Measurements from ENCODE around the gene DNPEP. TPM values are rescaled to one million over a fixed set of nuclear protein-coding genes. Genes with fewer than 3 reads are reported as not detected.
A peak's percentile ranks its signal among the peaks of the same experiment; 100 is the strongest.

Gene DNPEP
- polyA plus RNA-seq, 1 experiment, result 134 TPM

- CTCF ChIA-PET, result interaction anchor here (0.8 to 2.3 kb wide), 4 partner anchors 10 to 36 kb away, joined by 3 to 8 read pairs (median 4); no protein-coding TSS in a partner anchor
These were observed 31.3 kb upstream of the DNPEP start for GRCh38 chr2:219419012-219419324.

GRCh38 chr2:219418155-219419011 lies 30.7 kb upstream of the DNPEP start, which contains the start of gene DES:
DES (plus strand) TSS chr2:219418377; CDS start chr2:219418463, 86 bp downstream.
- Histone ChIP-seq H3K27me3 (ENCODE audit: control insufficient read depth, insufficient read depth, low read length) (no peaks in the 10 kb centered on the region), H3K36me3 (ENCODE audit: control insufficient read depth, insufficient read depth, low read length) (no peaks in the 10 kb centered on the region), H3K4me3 (ENCODE audit: low read depth, low read length) (no peak within 1 kb of the TSS)
- DNase-seq (ENCODE audit: low read depth), result no peak
- ChIA-PET CTCF (interaction anchor here (0.9 to 2.6 kb wide), 4 partner anchors 11 to 35 kb away, joined by 4 to 8 read pairs (median 5); no protein-coding TSS in a partner anchor), POLR2A (interaction anchor here (0.5 to 0.6 kb wide), 2 partner anchors 108 to 165 kb away, joined by 3 to 4 read pairs; partner anchors contain the start of gene TUBA4A)
- TF ChIP-seq CTCF (IDR thresholded peaks at IDR 0.05; ENCODE audit: insufficient read depth, low read depth, low read length), result peak; percentile 7; the same call in 1 of the 2 replicates

More at GRCh38 chr2:219419012-219419324, 31.3 kb upstream of the DNPEP start:
- Histone ChIP-seq H3K36me3 (ENCODE audit: control insufficient read depth, insufficient read depth, low read length) (no peaks in the 10 kb centered on the region), H3K4me3 (ENCODE audit: low read depth, low read length) (no peak overlapping the region), H3K27me3 (ENCODE audit: control insufficient read depth, insufficient read depth, low read length) (no peaks in the 10 kb centered on the region)
- TF ChIP-seq CTCF (IDR thresholded peaks at IDR 0.05; ENCODE audit: insufficient read depth, low read depth, low read length), result no peak
- DNase-seq (ENCODE audit: low read depth), result no peak
- POLR2A ChIA-PET, result no interaction called here

- H3K4me3 ChIP-seq (ENCODE audit: low read depth, low read length), result no peak overlapping the region
- no peaks in the 10 kb centered on the region for H3K27me3 ChIP-seq (ENCODE audit: control insufficient read depth, insufficient read depth, low read length)
- H3K36me3 ChIP-seq (ENCODE audit: control insufficient read depth, insufficient read depth, low read length), result no peaks in the 10 kb centered on the region
- no peak for DNase-seq (ENCODE audit: low read depth)
- ChIA-PET CTCF (interaction anchor here (1.2 to 2.6 kb wide), 4 partner anchors 10 to 113 kb away, joined by 4 to 7 read pairs (median 5); partner anchors contain the start of gene SPEG), POLR2A (no interaction called here)
- TF ChIP-seq CTCF (IDR thresholded peaks at IDR 0.05; ENCODE audit: insufficient read depth, low read depth, low read length), result no peak
These were observed 29.7 kb upstream of the DNPEP start for GRCh38 chr2:219417374-219417773.

GRCh38 chr2:219416938-219417337 lies 29.2 kb upstream of the DNPEP start:
- Histone ChIP-seq H3K36me3 (ENCODE audit: control insufficient read depth, insufficient read depth, low read length) (no peaks in the 10 kb centered on the region), H3K27me3 (ENCODE audit: control insufficient read depth, insufficient read depth, low read length) (no peaks in the 10 kb centered on the region), H3K4me3 (ENCODE audit: low read depth, low read length) (no peak overlapping the region)
- no peak for TF ChIP-seq CTCF (IDR thresholded peaks at IDR 0.05; ENCODE audit: insufficient read depth, low read depth, low read length)
- ChIA-PET CTCF (interaction anchor here (1.2 to 2.6 kb wide), 5 partner anchors 10 to 113 kb away, joined by 3 to 7 read pairs (median 4); partner anchors contain the start of gene SPEG), POLR2A (no interaction called here)
- DNase-seq (ENCODE audit: low read depth), result no peak

GRCh38 chr2:219416235-219416602 lies 28.5 kb upstream of the DNPEP start:
- no peak for DNase-seq (ENCODE audit: low read depth)
- CTCF ChIA-PET, result interaction anchor here (1.2 to 2.6 kb wide), 6 partner anchors 9 to 114 kb away, joined by 3 to 7 read pairs (median 4); partner anchors contain the start of gene SPEG
- Histone ChIP-seq H3K36me3 (ENCODE audit: control insufficient read depth, insufficient read depth, low read length) (no peaks in the 10 kb centered on the region), H3K27me3 (ENCODE audit: control insufficient read depth, insufficient read depth, low read length) (no peaks in the 10 kb centered on the region), H3K4me3 (ENCODE audit: low read depth, low read length) (no peak overlapping the region)
- POLR2A ChIA-PET, result no interaction called here
- no peak for TF ChIP-seq CTCF (IDR thresholded peaks at IDR 0.05; ENCODE audit: insufficient read depth, low read depth, low read length)
